BLaER1 treated with 17β-estradiol and CSF1 and Interleukin-3, amounts not matched to agents 10 nM and 100 nM (cell line): ENCODE data around the gene FNDC11.

Experiments used
- H3K27ac ChIP-seq, 11 experiments: shearing (Covaris generic); formaldehyde crosslinking; 2 replicates each; pipeline ENCODE4 v1.8.1; 2022
- H3K27me3 ChIP-seq, 11 experiments: shearing (Covaris generic); formaldehyde crosslinking; 2 replicates each; pipeline ENCODE4 v1.8.1; 2022
- H3K36me3 ChIP-seq, 11 experiments: shearing (Covaris generic); formaldehyde crosslinking; 2 replicates each; pipeline ENCODE4 v1.8.1; 2022
- H3K4me1 ChIP-seq, 10 experiments: shearing (Covaris generic); formaldehyde crosslinking; 2 replicates each; pipeline ENCODE4 v1.8.1; 2022
- H3K4me2 ChIP-seq, 11 experiments: shearing (Covaris generic); formaldehyde crosslinking; 2 replicates each; pipeline ENCODE4 v1.8.1; 2022
- H3K4me3 ChIP-seq, 10 experiments: shearing (Covaris generic); formaldehyde crosslinking; 2 replicates each; pipeline ENCODE4 v1.8.1; 2022
- H3K9ac ChIP-seq, 11 experiments: shearing (Covaris generic); formaldehyde crosslinking; 2 replicates each; pipeline ENCODE4 v1.8.1; 2022
- H3K9me3 ChIP-seq, 11 experiments: shearing (Covaris generic); formaldehyde crosslinking; replicated peaks in 1 of 11; 2 replicates each; pipeline ENCODE4 v1.8.1; 2022
- H4K20me1 ChIP-seq, 11 experiments: shearing (Covaris generic); formaldehyde crosslinking; 2 replicates each; pipeline ENCODE4 v1.8.1; 2022
- Cebpa-rat ChIP-seq, 11 experiments: shearing (Covaris generic); IDR thresholded peaks; 2 replicates each; pipeline ENCODE4 v1.8.1; 2022

FNDC11 gene

DNA sequence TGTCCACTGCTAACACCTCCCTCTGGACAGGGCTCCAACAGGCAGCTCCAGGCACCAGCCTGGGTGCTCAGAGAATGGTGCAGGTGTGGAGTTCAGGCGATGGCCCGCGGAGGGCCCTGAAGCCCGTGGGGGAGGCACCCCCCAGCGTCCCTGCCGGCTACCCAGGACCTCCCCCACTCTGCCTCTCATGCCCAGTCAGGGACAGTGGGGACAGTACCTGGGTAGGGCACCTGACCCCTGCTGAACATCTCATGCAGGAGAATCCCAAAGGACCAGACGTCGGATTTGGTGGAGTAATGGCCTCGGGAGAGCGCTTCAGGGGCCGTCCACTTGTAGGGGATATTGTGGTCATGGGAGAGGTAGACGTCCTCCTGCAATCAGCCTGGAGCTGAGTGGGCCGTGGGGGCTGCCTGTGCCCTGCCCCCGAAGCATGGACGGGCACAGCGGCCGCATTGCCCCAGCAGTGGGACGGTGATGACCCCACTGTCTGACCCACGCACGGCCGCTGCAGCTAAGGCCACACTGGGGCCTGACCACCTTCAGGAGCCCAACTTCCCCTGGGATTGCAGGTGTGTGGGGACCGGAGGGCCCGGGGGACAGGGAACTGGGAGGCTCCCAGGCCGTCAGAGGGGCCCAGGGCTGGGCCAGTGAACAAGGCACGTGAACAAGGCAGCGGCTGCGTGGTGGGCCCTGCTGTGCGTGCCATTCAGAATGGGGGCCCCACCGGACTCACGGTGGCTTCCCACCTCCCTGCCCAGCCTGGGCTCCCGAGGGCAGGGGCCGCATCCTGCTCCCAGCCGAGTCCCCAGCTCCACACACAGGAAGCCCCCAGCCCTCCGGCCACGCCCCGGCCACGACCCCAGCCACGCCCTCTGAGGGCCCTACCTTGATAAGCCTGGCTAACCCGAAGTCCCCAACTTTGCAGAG is 23.8 kb upstream of the FNDC11 start:
- no peak for TF ChIP-seq Cebpa-rat (IDR thresholded peaks at IDR 0.05)
- H3K4me3 ChIP-seq: no peak overlapping the region
- peaks cover 11 to 58% (median 41%) of the 10 kb centered on the region in 10 experiments; a peak in 19 of 20 replicates for H3K4me1 ChIP-seq
- H3K9ac ChIP-seq: no peak overlapping the region
- no peaks in the 10 kb centered on the region for H3K9me3 ChIP-seq
- H3K27ac ChIP-seq: no peak overlapping the region
- H3K36me3 ChIP-seq: no peaks in the 10 kb centered on the region
- H4K20me1 ChIP-seq: peaks cover 0 to 56% (median 3%) of the 10 kb centered on the region in 11 experiments; a peak in 14 of 22 replicates
- no peak overlapping the region for H3K4me2 ChIP-seq
- H3K27me3 ChIP-seq: peaks cover 7 to 27% (median 11%) of the 10 kb centered on the region in 11 experiments; a peak in 20 of 22 replicates

DNA sequence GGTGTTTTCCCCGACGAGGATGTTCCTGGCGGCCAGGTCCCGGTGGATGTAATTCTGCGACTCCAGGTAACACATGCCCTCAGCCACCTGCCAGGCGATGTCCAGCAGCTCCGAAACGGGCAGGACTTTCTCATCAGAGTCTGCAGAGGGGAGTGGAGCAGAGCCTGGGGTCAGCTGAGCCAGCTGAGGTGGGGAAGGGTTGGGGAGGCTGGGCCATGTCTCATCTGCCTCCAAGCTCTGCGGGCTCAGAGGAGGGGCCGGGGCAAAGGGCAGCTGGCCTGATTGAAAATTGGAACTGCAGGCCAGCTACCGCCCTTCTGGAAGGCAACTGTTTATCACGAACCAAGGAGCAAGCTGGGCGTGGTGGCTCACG is 23.2 kb upstream of the FNDC11 start:
- no peak overlapping the region for H3K27ac ChIP-seq
- no peaks in the 10 kb centered on the region for H3K36me3 ChIP-seq
- peaks cover 5 to 55% (median 41%) of the 10 kb centered on the region in 10 experiments; a peak in 19 of 20 replicates for H3K4me1 ChIP-seq
- TF ChIP-seq Cebpa-rat (IDR thresholded peaks at IDR 0.05): no peak
- no peak overlapping the region for H3K4me2 ChIP-seq
- no peak overlapping the region for H3K9ac ChIP-seq
- peaks cover 8 to 31% (median 14%) of the 10 kb centered on the region in 11 experiments; a peak in 20 of 22 replicates for H3K27me3 ChIP-seq
- H3K4me3 ChIP-seq: no peak overlapping the region
- no peaks in the 10 kb centered on the region for H3K9me3 ChIP-seq
- H4K20me1 ChIP-seq: peaks cover 0 to 54% (median 0%) of the 10 kb centered on the region in 11 experiments; a peak in 11 of 22 replicates

DNA sequence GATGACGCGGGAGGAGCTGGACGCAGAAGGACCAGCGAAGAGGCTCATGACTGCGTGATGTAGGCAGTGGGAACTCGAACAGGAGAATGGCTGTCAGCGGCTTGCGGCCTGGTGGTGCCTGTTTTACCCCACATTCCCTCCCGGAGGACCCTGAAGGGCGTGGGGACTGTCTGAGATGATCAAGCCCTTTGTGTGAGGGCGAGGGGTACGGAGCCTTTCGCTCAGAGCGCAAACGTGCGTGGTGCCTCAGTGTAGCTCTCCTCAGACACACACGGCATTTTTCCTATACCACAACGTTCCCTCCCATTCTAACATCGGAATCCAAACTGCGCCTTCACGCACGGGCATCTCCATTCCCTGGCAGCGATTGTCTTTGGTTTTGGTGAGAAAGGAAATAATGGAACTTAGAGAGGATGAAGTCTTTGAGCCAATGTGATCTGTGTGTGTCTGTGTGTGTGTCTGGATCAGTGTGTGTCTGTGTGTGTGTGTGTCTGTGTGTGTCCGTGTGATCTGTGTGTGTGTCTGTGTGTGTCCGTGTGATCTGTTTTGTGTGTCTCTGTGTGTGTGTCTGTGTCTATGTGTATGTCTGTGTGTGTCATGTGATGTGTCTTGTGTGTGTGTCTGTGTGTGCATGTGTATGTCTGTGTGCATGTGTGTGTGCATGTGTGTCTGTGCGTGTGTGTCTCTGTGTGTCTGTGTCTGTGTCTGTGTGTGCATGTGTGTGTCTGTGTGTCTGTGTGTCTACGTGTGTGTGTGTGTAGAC is 22.1 kb upstream of the FNDC11 start:
- no peaks in the 10 kb centered on the region for H3K36me3 ChIP-seq
- no peak overlapping the region for H3K27ac ChIP-seq
- peaks cover 0 to 48% (median 0%) of the 10 kb centered on the region in 11 experiments; a peak in 10 of 22 replicates for H4K20me1 ChIP-seq
- peak overlapping the region in 3 of 11 experiments; percentile 66 to 79 (median 74); a peak in 5 of 22 replicates for H3K4me2 ChIP-seq
- H3K27me3 ChIP-seq: peaks cover 8 to 31% (median 14%) of the 10 kb centered on the region in 11 experiments; a peak in 20 of 22 replicates
- H3K4me1 ChIP-seq: peaks cover 8 to 56% (median 42%) of the 10 kb centered on the region in 10 experiments
- H3K4me3 ChIP-seq: no peak overlapping the region
- H3K9ac ChIP-seq: no peak overlapping the region
- TF ChIP-seq Cebpa-rat (IDR thresholded peaks at IDR 0.05): no peak
- H3K9me3 ChIP-seq: no peaks in the 10 kb centered on the region

DNA sequence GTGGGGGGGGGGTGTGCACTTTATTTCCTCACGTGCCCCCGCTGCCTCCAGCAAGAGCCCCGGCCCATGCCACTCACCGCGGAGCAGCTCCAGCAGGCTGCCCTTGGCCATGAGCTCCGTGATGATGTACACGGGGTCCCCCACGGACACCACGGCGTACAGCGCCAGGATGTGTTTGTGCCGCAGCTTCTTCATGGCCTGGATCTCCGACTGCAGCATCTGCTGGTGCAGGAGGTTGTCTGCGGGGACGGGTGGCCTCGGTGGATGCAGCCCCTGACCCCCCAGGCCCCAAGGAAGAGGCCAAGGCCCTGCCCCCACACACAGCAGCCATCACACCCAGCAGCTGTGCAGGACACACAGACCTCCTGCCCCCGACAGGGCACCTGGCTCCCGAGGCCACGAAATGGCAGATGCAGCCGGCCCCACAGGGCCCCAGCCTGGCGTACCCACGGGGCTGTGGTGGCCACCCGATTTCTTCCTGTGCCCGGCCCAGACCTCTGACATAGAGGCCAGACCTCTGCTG is 21.4 kb upstream of the FNDC11 start:
- no peak overlapping the region for H3K27ac ChIP-seq
- H3K27me3 ChIP-seq: peaks cover 8 to 31% (median 14%) of the 10 kb centered on the region in 11 experiments; a peak in 20 of 22 replicates
- peaks cover 13 to 63% (median 49%) of the 10 kb centered on the region in 10 experiments for H3K4me1 ChIP-seq
- H3K36me3 ChIP-seq: no peaks in the 10 kb centered on the region
- H3K9ac ChIP-seq: 0 out of 22 replicates have a peak overlapping the region, but pooled peaks of 1 of the 11 experiments have one; percentile 24
- no peaks in the 10 kb centered on the region for H3K9me3 ChIP-seq
- H3K4me2 ChIP-seq: peak overlapping the region in 8 of 11 experiments; percentile 5 to 79 (median 58); a peak in 12 of 22 replicates
- H3K4me3 ChIP-seq: no peak overlapping the region
- TF ChIP-seq Cebpa-rat (IDR thresholded peaks at IDR 0.05): no peak
- peaks cover 0 to 42% (median 0%) of the 10 kb centered on the region in 11 experiments; a peak in 9 of 22 replicates for H4K20me1 ChIP-seq

DNA sequence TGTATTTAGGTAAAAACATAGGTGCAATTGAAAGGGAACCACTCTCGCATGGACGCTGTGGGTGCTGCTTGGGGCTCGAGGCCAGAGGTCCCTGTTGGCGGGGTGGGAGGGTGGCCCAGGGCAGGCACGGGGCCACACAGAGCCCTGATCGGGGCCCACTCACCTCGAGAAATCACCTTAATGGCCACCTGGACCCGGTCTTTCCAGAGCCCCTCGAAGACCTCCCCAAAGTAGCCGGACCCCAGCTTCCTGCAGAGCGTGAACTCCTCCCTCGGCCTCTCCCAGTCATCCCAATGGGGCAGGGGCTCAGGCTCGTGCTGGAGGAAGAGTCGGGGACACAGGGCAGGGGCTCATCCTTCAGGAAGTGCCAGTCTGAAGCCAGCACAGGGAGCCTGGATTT is 20.6 kb upstream of the FNDC11 start:
- H3K27me3 ChIP-seq: peaks cover 8 to 31% (median 14%) of the 10 kb centered on the region in 11 experiments; a peak in 20 of 22 replicates
- peak overlapping the region in 8 of 11 experiments; percentile 22 to 79 (median 58); a peak in 15 of 22 replicates for H3K4me2 ChIP-seq
- no peak overlapping the region for H3K9ac ChIP-seq
- no peak overlapping the region for H3K4me3 ChIP-seq
- peaks cover 13 to 72% (median 53%) of the 10 kb centered on the region in 10 experiments for H3K4me1 ChIP-seq
- H4K20me1 ChIP-seq: peaks cover 0 to 42% (median 0%) of the 10 kb centered on the region in 11 experiments; a peak in 9 of 22 replicates
- no peaks in the 10 kb centered on the region for H3K36me3 ChIP-seq
- no peak overlapping the region for H3K27ac ChIP-seq
- H3K9me3 ChIP-seq: no peaks in the 10 kb centered on the region
- TF ChIP-seq Cebpa-rat (IDR thresholded peaks at IDR 0.05): no peak

DNA sequence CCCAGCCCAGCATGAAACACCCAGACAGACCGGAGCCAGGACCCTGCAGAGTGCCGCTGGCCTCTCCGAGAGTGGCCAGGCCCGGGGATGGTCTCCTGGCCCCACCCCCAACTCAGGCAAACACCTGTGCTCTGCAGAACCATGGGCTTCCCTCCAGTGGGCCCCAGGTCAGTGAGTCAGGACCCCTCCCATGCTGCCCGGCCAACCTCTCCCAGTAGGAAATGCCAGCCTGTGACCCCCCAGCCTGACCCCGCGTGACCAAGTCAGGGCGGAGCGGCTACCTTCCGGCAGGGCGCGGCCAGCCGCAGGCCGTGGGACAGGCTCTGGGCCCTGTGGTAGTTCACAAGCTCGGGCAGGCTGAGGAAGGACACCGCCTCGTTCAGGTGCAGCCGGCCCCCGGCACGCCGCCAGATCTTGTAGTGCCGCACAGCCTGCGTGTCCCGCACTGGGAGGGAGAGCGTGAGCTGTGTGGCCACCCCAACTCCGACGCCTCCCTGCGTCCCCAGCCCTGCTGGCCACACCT is 20.0 kb upstream of the FNDC11 start:
- TF ChIP-seq Cebpa-rat (IDR thresholded peaks at IDR 0.05): no peak
- no peaks in the 10 kb centered on the region for H3K9me3 ChIP-seq

DNA sequence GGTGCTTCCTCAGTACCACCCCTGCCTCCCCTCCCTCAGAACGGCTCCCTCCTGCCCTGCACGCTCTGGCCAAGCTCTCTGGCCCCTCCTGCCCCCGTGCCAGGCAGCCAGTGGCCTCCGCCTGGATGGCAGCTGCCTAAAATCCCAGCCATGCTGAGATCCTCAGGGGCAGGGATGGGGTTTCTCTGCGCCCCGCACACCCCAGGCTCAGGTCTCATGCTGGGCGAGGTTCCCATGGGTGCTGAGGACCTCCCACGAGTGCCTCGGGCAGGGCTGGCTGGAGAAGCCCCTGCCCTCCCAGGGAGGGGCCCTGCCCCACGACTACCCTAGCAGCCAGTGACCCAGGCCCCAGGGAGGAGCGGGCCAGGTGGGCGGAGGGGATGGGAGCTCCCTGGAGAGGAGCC is 19.5 kb upstream of the FNDC11 start:
- no peak overlapping the region for H3K27ac ChIP-seq
- no peak for TF ChIP-seq Cebpa-rat (IDR thresholded peaks at IDR 0.05)
- peak overlapping the region in 1 of 11 experiments; percentile 33; a peak in 1 of 22 replicates for H3K9ac ChIP-seq
- H3K4me2 ChIP-seq: peak overlapping the region in 10 of 11 experiments; percentile 32 to 79 (median 55); a peak in 18 of 22 replicates
- H3K4me3 ChIP-seq: no peak overlapping the region
- H3K27me3 ChIP-seq: peaks cover 10 to 38% (median 21%) of the 10 kb centered on the region in 11 experiments; a peak in 20 of 22 replicates
- peaks cover 13 to 81% (median 61%) of the 10 kb centered on the region in 10 experiments for H3K4me1 ChIP-seq
- peaks cover 0 to 38% (median 0%) of the 10 kb centered on the region in 11 experiments; a peak in 8 of 22 replicates for H4K20me1 ChIP-seq
- H3K9me3 ChIP-seq: no peaks in the 10 kb centered on the region
- H3K36me3 ChIP-seq: no peaks in the 10 kb centered on the region

More for the DNA sequence above, 20.0 kb upstream of the FNDC11 start:
- no peak overlapping the region for H3K27ac ChIP-seq
- peaks cover 0 to 39% (median 0%) of the 10 kb centered on the region in 11 experiments; a peak in 9 of 22 replicates for H4K20me1 ChIP-seq
- H3K27me3 ChIP-seq: peaks cover 10 to 33% (median 16%) of the 10 kb centered on the region in 11 experiments; a peak in 20 of 22 replicates
- peaks cover 13 to 76% (median 56%) of the 10 kb centered on the region in 10 experiments for H3K4me1 ChIP-seq
- no peak overlapping the region for H3K4me3 ChIP-seq
- no peak overlapping the region for H3K9ac ChIP-seq
- peak overlapping the region in 7 of 11 experiments; percentile 49 to 79 (median 61); a peak in 13 of 22 replicates for H3K4me2 ChIP-seq
- H3K36me3 ChIP-seq: no peaks in the 10 kb centered on the region
